WTC11 (cell line): Measurements from ENCODE around the gene SLCO6A1. TPM values are rescaled to one million over a fixed set of nuclear protein-coding genes. Genes with fewer than 3 reads are reported as not detected.

Source experiments
- ATAC-seq: fragments of 200-7000 bp; cut with Tn5 transposase; 2 replicates; pipeline ENCODE4 v1.10.0; 2021; ENCODE audit warnings: mild to moderate bottlenecking, moderate library complexity
- CTCF ChIA-PET: fragments of 300-600 bp; sonication (Branson Sonifier 250); formaldehyde crosslinking; loops from one replicate; lab custom pipeline; 2021; ENCODE audit warnings: antibody characterized with exemption; lab: Charles Lee
- POLR2A ChIA-PET: fragments of 350-600 bp; sonication (Branson Sonifier 250); formaldehyde crosslinking; loops from one replicate; lab custom pipeline; 2021; ENCODE audit warnings: antibody characterized with exemption; lab: Charles Lee
- DNase-seq: peaks from one replicate; pipeline ENCODE4 v3.0.0; 2021; ENCODE audit warnings: low spot score
- H3K27ac Mint-ChIP-seq: 2 replicates; pipeline ENCODE4 v1.8.0; 2021; ENCODE audit warnings: mixed read lengths
- H3K27me3 Mint-ChIP-seq: 2 replicates; pipeline ENCODE4 v1.8.0; 2021; ENCODE audit warnings: low read depth, mild to moderate bottlenecking, moderate library complexity, mixed read lengths
- H3K36me3 Mint-ChIP-seq: 2 replicates; pipeline ENCODE4 v1.8.0; 2021; ENCODE audit warnings: mixed read lengths
- H3K4me1 Mint-ChIP-seq: 2 replicates; pipeline ENCODE4 v1.8.0; 2022; ENCODE audit warnings: mixed read lengths
- H3K4me3 Mint-ChIP-seq: 2 replicates; pipeline ENCODE4 v1.8.0; 2021; ENCODE audit warnings: mild to moderate bottlenecking, moderate library complexity, mixed read lengths
- H3K9me3 Mint-ChIP-seq: 2 replicates; pipeline ENCODE4 v1.8.0; 2021; ENCODE audit warnings: mixed read lengths
- AR ChIP-seq: fragments of 250-450 bp; sonication (Bioruptor Pico); IDR thresholded peaks from 2 replicates; pipeline ENCODE4 v1.9.0; 2021; ENCODE audit warnings: mild to moderate bottlenecking
- CREB1 ChIP-seq: sonication (generic); formaldehyde crosslinking; IDR thresholded peaks from 2 replicates; pipeline ENCODE4 v1.8.0; 2023; ENCODE audit warnings: mild to moderate bottlenecking, missing genetic modification reagents
- CREM ChIP-seq: sonication (generic); formaldehyde crosslinking; IDR thresholded peaks from 2 replicates; pipeline ENCODE4 v1.8.1; 2022; ENCODE audit warnings: mild to moderate bottlenecking, missing genetic modification reagents, moderate library complexity
- IRF1 ChIP-seq: sonication (generic); formaldehyde crosslinking; IDR thresholded peaks from 2 replicates; pipeline ENCODE4 v1.8.0; 2023; ENCODE audit warnings: missing genetic modification reagents
- IRF2 ChIP-seq: sonication (generic); formaldehyde crosslinking; IDR thresholded peaks from 2 replicates; pipeline ENCODE4 v1.8.0; 2022; ENCODE audit warnings: low read depth, missing genetic modification reagents, borderline replicate concordance
- KAT7 ChIP-seq: sonication (generic); formaldehyde crosslinking; IDR thresholded peaks from 2 replicates; pipeline ENCODE4 v1.8.1; 2023; ENCODE audit warnings: missing genetic modification reagents, mild to moderate bottlenecking, borderline replicate concordance
- MYBL2 ChIP-seq: sonication (generic); formaldehyde crosslinking; IDR thresholded peaks from 2 replicates; pipeline ENCODE4 v1.8.1; 2023; ENCODE audit warnings: mild to moderate bottlenecking, moderate library complexity, missing genetic modification reagents
- NR1H2 ChIP-seq: sonication (generic); formaldehyde crosslinking; IDR thresholded peaks from 2 replicates; pipeline ENCODE4 v1.9.0; 2021; ENCODE audit warnings: mild to moderate bottlenecking, moderate library complexity, missing genetic modification reagents
- RORB ChIP-seq: fragments of 250-450 bp; sonication (Bioruptor Pico); IDR thresholded peaks from 2 replicates; pipeline ENCODE4 v1.9.0; 2021; ENCODE audit warnings: mild to moderate bottlenecking
- SOX15 ChIP-seq: fragments of 250-450 bp; sonication (Bioruptor Pico); IDR thresholded peaks from 2 replicates; pipeline ENCODE4 v1.9.0; 2021; ENCODE audit warnings: mild to moderate bottlenecking
- TEAD4 ChIP-seq: sonication (generic); formaldehyde crosslinking; IDR thresholded peaks from 2 replicates; pipeline ENCODE4 v1.8.0; 2022; ENCODE audit warnings: mild to moderate bottlenecking, missing genetic modification reagents
- ZNF121 ChIP-seq: sonication (generic); formaldehyde crosslinking; IDR thresholded peaks from 2 replicates; pipeline ENCODE4 v1.8.0; 2023; ENCODE audit warnings: missing genetic modification reagents
- ZNF396 ChIP-seq: fragments of 250-450 bp; sonication (Bioruptor Pico); IDR thresholded peaks from 2 replicates; pipeline ENCODE4 v1.8.0; 2021; ENCODE audit warnings: mild to moderate bottlenecking, moderate library complexity, borderline replicate concordance
- total RNA-seq: library from RNA; stranded (reverse); gene quantifications from 3 replicates; pipeline ENCODE4 v1.2.3, GENCODE V29; 2021
- TF ChIP-seq, protein P1 (sequence below): sonication (generic); formaldehyde crosslinking; conservative IDR thresholded peaks from 2 replicates; pipeline ENCODE4 v1.8.1; 2023; ENCODE audit warnings: mild to moderate bottlenecking, low read depth, missing genetic modification reagents, moderate library complexity
- TF ChIP-seq, protein P2 (sequence below): sonication (generic); formaldehyde crosslinking; IDR thresholded peaks from 2 replicates; pipeline ENCODE4 v1.8.1; 2023; ENCODE audit warnings: mild to moderate bottlenecking, missing genetic modification reagents, moderate library complexity
- TF ChIP-seq, protein P3 (sequence below): sonication (generic); formaldehyde crosslinking; IDR thresholded peaks from 2 replicates; pipeline ENCODE4 v1.8.0; 2022; ENCODE audit warnings: mild to moderate bottlenecking, missing genetic modification reagents
- TF ChIP-seq, protein P4 (sequence below): sonication (generic); formaldehyde crosslinking; IDR thresholded peaks from 2 replicates; pipeline ENCODE4 v1.8.0; 2022; ENCODE audit warnings: mild to moderate bottlenecking, missing genetic modification reagents

The SLCO6A1 gene
- total RNA-seq, 1 experiment from 2014 or later, result 0.42 TPM

GRCh38 chr5:102528600-102528999 lies 29.8 kb upstream of the SLCO6A1 start:
- Mint-ChIP-seq H3K9me3 (no peaks in the 10 kb centered on the region), H3K27ac (no peak overlapping the region), H3K36me3 (no peaks in the 10 kb centered on the region), H3K27me3 (no peaks in the 10 kb centered on the region), H3K4me1 (no peaks in the 10 kb centered on the region), H3K4me3 (no peak overlapping the region)
- POLR2A ChIA-PET, result no interaction called here
- CTCF ChIA-PET, result no interaction called here
- DNase-seq (no peak), ATAC-seq (peak; percentile 32; the same call in 1 of the 2 replicates)
- TF ChIP-seq, protein P1, sequence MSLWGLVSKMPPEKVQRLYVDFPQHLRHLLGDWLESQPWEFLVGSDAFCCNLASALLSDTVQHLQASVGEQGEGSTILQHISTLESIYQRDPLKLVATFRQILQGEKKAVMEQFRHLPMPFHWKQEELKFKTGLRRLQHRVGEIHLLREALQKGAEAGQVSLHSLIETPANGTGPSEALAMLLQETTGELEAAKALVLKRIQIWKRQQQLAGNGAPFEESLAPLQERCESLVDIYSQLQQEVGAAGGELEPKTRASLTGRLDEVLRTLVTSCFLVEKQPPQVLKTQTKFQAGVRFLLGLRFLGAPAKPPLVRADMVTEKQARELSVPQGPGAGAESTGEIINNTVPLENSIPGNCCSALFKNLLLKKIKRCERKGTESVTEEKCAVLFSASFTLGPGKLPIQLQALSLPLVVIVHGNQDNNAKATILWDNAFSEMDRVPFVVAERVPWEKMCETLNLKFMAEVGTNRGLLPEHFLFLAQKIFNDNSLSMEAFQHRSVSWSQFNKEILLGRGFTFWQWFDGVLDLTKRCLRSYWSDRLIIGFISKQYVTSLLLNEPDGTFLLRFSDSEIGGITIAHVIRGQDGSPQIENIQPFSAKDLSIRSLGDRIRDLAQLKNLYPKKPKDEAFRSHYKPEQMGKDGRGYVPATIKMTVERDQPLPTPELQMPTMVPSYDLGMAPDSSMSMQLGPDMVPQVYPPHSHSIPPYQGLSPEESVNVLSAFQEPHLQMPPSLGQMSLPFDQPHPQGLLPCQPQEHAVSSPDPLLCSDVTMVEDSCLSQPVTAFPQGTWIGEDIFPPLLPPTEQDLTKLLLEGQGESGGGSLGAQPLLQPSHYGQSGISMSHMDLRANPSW (CRISPR knock-in tag), result no peak
- TF ChIP-seq KAT7 (CRISPR knock-in tag) (no peak), ZNF396 (CRISPR knock-in tag) (no peak), ZNF121 (CRISPR knock-in tag) (no peak), CREB1 (no peak), MYBL2 (CRISPR knock-in tag) (no peak), CREM (CRISPR knock-in tag) (no peak), IRF1 (no peak)

- H3K4me3 Mint-ChIP-seq, result no peak overlapping the region
- DNase-seq (no peak), ATAC-seq (peak; percentile 81)
- no peaks in the 10 kb centered on the region for H3K36me3 Mint-ChIP-seq
- no peaks in the 10 kb centered on the region for H3K4me1 Mint-ChIP-seq
- CTCF ChIA-PET, result no interaction called here
- H3K27me3 Mint-ChIP-seq, result no peaks in the 10 kb centered on the region
- TF ChIP-seq, protein P2, sequence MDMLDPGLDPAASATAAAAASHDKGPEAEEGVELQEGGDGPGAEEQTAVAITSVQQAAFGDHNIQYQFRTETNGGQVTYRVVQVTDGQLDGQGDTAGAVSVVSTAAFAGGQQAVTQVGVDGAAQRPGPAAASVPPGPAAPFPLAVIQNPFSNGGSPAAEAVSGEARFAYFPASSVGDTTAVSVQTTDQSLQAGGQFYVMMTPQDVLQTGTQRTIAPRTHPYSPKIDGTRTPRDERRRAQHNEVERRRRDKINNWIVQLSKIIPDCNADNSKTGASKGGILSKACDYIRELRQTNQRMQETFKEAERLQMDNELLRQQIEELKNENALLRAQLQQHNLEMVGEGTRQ (CRISPR knock-in tag), result peak; percentile 76
- TF ChIP-seq TEAD4 (CRISPR knock-in tag) (no peak), SOX15 (CRISPR knock-in tag) (no peak)
- TF ChIP-seq, protein P3, sequence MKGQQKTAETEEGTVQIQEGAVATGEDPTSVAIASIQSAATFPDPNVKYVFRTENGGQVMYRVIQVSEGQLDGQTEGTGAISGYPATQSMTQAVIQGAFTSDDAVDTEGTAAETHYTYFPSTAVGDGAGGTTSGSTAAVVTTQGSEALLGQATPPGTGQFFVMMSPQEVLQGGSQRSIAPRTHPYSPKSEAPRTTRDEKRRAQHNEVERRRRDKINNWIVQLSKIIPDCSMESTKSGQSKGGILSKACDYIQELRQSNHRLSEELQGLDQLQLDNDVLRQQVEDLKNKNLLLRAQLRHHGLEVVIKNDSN, result peak; percentile 33; the same call in 1 of the 2 replicates
- POLR2A ChIA-PET, result no interaction called here
- no peak overlapping the region for H3K27ac Mint-ChIP-seq
- no peaks in the 10 kb centered on the region for H3K9me3 Mint-ChIP-seq
Observed at GRCh38 chr5:102527547-102527946, 28.7 kb upstream of the SLCO6A1 start.

DNA sequence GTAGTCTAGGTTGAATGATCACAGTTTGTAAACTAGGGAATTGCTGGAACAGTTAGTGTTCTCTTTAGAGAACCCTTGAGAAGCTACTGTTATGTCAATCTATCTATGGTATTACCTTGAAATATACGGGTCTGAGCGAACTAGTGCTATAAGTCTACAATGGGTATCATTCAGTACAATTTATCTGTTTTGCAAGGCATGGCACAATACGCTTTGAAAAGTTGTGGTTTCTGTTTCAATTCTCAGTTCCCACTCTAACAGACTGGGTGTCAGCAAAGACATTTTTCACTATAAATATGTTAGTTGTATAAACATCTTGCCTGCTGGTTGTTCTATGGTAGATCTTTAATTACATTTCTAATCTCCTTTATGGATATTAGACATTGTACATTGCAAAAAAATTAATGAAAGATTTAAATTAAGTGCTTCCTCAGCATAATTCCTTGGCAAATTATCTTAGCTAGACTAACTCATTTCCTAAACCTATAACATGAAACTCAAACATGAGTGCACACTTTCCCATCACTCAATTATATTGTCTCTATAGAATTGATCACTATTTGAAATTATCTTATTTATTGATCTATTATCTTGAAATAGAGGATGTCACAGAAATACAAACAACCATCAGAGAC lies 24.9 kb upstream of the SLCO6A1 start:
- TF ChIP-seq NR1H2 (CRISPR knock-in tag) (no peak), RORB (CRISPR knock-in tag) (no peak), AR (CRISPR knock-in tag) (no peak), IRF2 (CRISPR knock-in tag) (no peak)
- TF ChIP-seq, protein P4, sequence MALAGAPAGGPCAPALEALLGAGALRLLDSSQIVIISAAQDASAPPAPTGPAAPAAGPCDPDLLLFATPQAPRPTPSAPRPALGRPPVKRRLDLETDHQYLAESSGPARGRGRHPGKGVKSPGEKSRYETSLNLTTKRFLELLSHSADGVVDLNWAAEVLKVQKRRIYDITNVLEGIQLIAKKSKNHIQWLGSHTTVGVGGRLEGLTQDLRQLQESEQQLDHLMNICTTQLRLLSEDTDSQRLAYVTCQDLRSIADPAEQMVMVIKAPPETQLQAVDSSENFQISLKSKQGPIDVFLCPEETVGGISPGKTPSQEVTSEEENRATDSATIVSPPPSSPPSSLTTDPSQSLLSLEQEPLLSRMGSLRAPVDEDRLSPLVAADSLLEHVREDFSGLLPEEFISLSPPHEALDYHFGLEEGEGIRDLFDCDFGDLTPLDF (CRISPR knock-in tag), result no peak
- Mint-ChIP-seq H3K27ac (no peak overlapping the region), H3K27me3 (no peaks in the 10 kb centered on the region), H3K4me3 (no peak overlapping the region), H3K4me1 (no peaks in the 10 kb centered on the region), H3K36me3 (no peaks in the 10 kb centered on the region), H3K9me3 (no peaks in the 10 kb centered on the region)
- DNase-seq, result no peak
- ATAC-seq, result no peak
- ChIA-PET CTCF (no interaction called here), POLR2A (no interaction called here)
